ENCODE measurements around the gene ARHGAP25.
A peak's percentile ranks its signal among the peaks of the same experiment; 100 is the strongest.

The ARHGAP25 gene

DNA sequence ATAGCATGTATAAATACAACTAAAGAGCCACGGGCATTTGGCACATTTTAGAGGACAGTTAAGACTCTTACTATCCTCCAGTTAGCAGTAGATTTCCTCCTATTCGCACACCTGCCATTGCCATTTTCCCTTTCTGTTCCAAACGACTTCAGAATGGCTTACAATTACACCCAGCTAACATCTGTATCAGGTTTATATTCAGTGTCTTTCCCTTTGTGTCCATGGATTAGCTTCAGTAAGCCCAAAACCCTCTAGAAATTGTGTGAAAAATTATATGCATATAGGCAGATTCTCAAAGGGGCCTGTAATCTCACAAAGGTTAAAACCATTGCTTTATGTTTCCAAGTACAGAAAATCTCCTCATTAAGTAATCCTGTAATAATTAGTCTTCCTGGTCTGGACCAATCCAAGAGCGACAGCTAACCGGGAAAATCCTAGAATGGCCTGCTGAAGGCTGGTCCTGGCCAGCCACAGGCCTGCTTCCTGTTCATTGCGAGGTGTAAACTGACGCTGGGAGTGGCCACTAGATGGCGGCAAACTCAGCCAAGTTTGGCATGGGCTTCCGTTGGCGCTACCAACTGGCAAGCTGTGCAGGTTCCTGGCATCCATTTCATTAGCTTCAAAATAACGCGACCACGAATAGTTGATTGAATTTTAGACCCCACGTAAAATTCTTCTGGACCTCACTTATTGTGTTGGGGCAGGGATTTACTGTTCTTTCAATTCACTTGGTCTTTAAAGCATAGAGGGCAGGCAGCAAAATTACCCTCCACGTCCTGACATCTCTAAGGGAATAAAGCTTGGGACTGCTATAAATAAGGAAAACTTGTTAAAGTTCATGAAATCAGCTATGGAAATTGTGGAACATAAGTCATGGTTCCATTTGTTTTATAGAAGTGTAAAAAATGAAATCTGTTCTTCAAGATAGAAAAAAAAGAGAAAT, 17.1 kb downstream of the ARHGAP25 start:
- no peaks in the 10 kb centered on the region for H3K27me3 Mint-ChIP-seq
- H3K27ac Mint-ChIP-seq: peak overlapping the region; percentile 63 to 84
- ATAC-seq (replicated peaks): peak; percentile 91
- peaks cover 33% of the 10 kb centered on the region for H3K36me3 Mint-ChIP-seq (ENCODE audit: insufficient read depth)
- H3K4me1 Mint-ChIP-seq (ENCODE audit: low read depth in 2 of 2): peaks cover 69 to 75% of the 10 kb centered on the region in 2 donors
- H3K4me3 Mint-ChIP-seq: peak overlapping the region; percentile 38 to 59
- peak; percentile 89 to 92 (median 90) for DNase-seq
- peaks cover 0 to 3% of the 10 kb centered on the region in 2 donors for H3K9me3 Mint-ChIP-seq

DNA sequence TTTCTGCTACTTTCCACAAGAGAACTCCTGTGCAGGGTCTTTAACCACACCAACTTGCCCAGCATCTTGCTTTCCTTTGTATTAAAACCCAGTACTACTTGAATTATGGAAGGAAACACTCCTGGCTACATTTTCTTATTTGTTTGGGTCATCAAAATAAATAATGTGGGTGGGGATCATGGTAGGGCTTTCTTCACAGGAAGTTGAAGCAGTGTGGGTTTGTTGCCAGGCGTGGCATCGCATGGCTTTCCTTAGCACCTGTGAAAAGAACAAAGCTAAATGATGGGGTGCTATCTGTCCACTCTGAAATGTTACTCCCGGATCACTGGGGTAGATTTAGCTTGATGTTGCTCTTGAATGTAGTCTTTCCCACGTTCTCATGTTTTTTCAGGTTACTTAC, 18.7 kb downstream of the ARHGAP25 start:
- Mint-ChIP-seq H3K27me3 (no peaks in the 10 kb centered on the region), H3K36me3 (ENCODE audit: insufficient read depth) (peaks cover 27% of the 10 kb centered on the region), H3K4me1 (ENCODE audit: low read depth in 2 of 2) (peaks cover 57 to 72% of the 10 kb centered on the region in 2 donors), H3K4me3 (peak overlapping the region; percentile 64 to 74), H3K9me3 (peaks cover 0 to 3% of the 10 kb centered on the region in 2 donors), H3K27ac (peak overlapping the region; percentile 91 to 97)
- ATAC-seq (replicated peaks) (peak; percentile 70), DNase-seq (no peak)

DNA sequence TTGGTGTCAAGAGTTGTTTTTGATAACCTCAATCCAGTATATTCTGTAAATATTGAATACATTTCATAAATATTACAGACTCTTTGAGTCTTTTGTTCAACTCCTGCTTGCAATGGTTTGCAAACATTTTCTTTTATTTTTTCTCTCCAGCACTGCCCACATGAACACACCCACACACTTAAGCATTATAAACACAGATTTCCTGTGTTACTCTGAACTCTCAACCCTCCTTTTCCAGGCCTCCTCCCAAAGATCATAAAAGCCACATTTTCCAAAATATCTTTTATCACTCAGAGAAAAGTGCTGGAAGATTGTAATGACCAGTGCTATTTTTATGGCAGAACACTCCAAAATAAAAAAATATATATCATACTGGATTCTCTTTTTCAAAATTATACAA, 20.5 kb downstream of the ARHGAP25 start:
- H3K9me3 Mint-ChIP-seq: peaks cover 0 to 3% of the 10 kb centered on the region in 2 donors

DNA sequence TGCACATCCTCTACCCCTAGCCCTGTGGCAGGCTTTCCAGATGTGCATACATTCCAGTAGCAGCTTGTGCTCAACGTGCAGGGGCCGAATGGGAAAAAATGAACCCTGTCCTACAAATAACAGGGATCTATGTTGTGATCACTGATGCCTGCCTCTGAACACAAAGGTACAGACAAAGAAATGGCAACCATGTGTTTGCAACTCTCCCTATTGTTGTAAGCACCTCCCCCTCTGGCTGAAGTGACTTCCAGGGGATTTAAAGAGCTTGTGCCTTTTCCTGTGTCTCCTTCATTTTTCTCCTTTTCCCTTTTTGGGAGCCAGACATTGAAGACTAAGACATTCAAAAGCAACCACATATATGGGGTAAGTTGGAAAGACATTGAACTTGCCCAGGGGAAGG, 21.6 kb downstream of the ARHGAP25 start:
- Mint-ChIP-seq H3K27me3 (no peaks in the 10 kb centered on the region), H3K36me3 (ENCODE audit: insufficient read depth) (peaks cover 34% of the 10 kb centered on the region), H3K9me3 (peaks cover 0 to 3% of the 10 kb centered on the region in 2 donors), H3K4me1 (ENCODE audit: low read depth in 2 of 2) (peaks cover 60 to 78% of the 10 kb centered on the region in 2 donors), H3K4me3 (peak overlapping the region in 1 of 2 donors; percentile 65), H3K27ac (peak overlapping the region; percentile 21 to 83)
- ATAC-seq (replicated peaks) (no peak), DNase-seq (no peak)

More for the DNA sequence above, 20.5 kb downstream of the ARHGAP25 start:
- ATAC-seq (replicated peaks) (no peak), DNase-seq (no peak)
- Mint-ChIP-seq H3K27me3 (no peaks in the 10 kb centered on the region), H3K27ac (peak overlapping the region; percentile 59 to 83), H3K36me3 (ENCODE audit: insufficient read depth) (peaks cover 32% of the 10 kb centered on the region), H3K4me1 (ENCODE audit: low read depth in 2 of 2) (peaks cover 58 to 75% of the 10 kb centered on the region in 2 donors), H3K4me3 (peak overlapping the region; percentile 48 to 72)

DNA sequence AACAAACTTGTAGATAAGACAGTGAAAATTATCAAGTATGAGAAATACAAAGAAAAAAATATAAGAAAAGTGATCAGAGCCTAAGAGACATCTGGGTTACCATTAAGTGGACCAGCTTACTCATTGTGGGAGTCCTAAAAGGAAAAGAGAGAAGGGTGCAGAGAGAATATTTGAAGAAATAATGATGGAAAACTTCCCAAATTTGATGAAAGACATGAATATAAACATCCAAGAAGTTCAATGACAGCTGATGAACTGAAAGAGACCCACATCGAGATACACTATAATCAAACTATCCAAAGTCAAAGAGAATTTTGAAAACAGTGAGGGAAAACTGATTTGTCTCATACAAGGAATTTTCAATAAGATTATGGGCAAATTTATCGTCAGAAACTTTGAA, 22.5 kb downstream of the ARHGAP25 start:
- no peak for DNase-seq
- Mint-ChIP-seq H3K4me1 (ENCODE audit: low read depth in 2 of 2) (peaks cover 61 to 78% of the 10 kb centered on the region in 2 donors), H3K36me3 (ENCODE audit: insufficient read depth) (peaks cover 28% of the 10 kb centered on the region), H3K27ac (peak overlapping the region; percentile 21 to 83), H3K4me3 (peak overlapping the region in 1 of 2 donors; percentile 65), H3K27me3 (no peaks in the 10 kb centered on the region), H3K9me3 (peaks cover 0 to 3% of the 10 kb centered on the region in 2 donors)
- no peak for ATAC-seq (replicated peaks)

DNA sequence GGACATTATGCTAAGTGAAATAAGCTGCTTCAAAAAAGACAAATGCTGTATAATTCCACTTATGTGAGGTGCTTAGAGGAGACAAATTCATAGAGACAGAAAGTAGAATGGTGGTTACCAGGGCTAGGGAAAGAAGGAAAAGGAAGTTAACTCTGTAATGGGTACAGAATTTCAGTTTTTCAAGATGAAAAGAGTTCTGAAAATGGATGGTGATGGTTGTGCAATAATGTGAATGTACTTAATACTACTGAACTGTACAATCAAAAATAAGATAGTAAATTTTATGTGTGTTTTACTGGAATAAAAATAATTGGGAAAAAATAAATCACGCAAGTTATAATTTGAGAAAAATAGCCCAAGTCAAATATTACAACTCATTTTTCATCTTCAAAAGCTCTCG, 27.5 kb downstream of the ARHGAP25 start:
- Mint-ChIP-seq H3K27ac (peak overlapping the region; percentile 68 to 96), H3K36me3 (ENCODE audit: insufficient read depth) (peaks cover 22% of the 10 kb centered on the region), H3K27me3 (no peaks in the 10 kb centered on the region), H3K9me3 (no peaks in the 10 kb centered on the region), H3K4me1 (ENCODE audit: low read depth in 2 of 2) (peaks cover 61 to 78% of the 10 kb centered on the region in 2 donors), H3K4me3 (peak overlapping the region; percentile 63 to 97)
- DNase-seq: no peak
- ATAC-seq (replicated peaks): no peak

DNA sequence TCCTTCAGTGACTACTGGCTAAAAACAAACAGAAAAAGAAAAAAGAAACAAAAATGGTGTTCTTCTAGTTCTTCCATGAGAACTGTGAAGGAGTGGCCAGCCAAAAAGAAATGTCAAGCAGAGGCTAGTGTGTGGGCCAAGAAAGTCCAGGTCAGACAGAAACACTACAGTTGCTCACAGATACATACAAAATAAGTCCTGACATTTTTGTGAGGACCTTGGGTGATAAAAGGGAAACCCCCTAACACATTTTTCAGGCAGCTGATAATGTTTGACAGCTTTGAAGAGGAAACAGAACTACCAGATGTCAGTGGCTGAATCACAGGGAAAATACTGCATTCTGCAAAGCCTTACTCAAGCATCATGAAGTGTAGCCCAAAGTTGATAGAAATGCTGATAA, 28.1 kb downstream of the ARHGAP25 start:
- peaks cover 67 to 82% of the 10 kb centered on the region in 2 donors for H3K4me1 Mint-ChIP-seq (ENCODE audit: low read depth in 2 of 2)
- peak in 2 of 3 experiments; percentile 21 to 22 for DNase-seq
- no peaks in the 10 kb centered on the region for H3K9me3 Mint-ChIP-seq

DNA sequence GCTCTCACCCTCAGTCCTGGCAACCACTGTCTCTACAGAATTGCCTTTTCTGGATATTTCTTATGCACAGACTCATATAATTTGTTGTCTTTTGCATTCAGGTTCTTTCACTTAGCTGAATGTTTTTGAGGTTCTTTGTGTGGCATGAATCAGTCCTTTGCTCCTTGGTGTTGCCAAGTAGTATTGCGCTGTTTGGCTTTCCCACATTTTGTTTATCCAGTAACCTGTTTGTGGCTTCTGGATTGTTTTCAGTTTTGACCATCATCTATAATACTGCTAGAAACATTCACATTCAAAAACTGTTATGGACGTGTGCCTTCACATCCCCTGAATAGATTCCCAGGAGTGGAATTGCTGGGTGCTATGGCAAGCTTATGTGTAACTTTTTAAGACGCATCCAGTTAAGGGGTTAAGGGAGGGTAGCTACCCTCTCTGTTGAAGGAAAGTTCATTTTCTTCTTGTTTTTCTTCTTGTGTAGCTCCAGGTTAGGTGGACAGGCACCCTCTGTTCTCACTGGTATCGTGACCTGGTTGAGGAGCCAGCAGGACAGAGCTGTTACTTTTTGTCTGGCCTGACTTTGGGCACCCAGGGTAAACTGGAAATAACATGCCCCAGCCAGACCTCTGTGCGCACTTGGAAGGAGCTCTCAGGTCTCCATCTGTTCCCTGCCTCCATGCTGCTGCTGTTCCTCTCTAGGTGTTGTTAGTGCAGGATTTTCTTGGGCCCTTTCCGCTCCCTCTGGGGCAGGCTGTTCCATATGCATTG, 29.6 kb downstream of the ARHGAP25 start:
- ATAC-seq (replicated peaks) (no peak), DNase-seq (no peak)
- peak overlapping the region; percentile 84 to 97 for H3K4me3 Mint-ChIP-seq
- H3K27ac Mint-ChIP-seq: peak overlapping the region; percentile 81 to 97
- H3K9me3 Mint-ChIP-seq: no peaks in the 10 kb centered on the region
- no peaks in the 10 kb centered on the region for H3K27me3 Mint-ChIP-seq
- peaks cover 76 to 82% of the 10 kb centered on the region in 2 donors for H3K4me1 Mint-ChIP-seq (ENCODE audit: low read depth in 2 of 2)
- H3K36me3 Mint-ChIP-seq (ENCODE audit: insufficient read depth): peaks cover 23% of the 10 kb centered on the region

More for the DNA sequence above, 28.1 kb downstream of the ARHGAP25 start:
- peak overlapping the region; percentile 68 to 96 for H3K27ac Mint-ChIP-seq
- H3K36me3 Mint-ChIP-seq (ENCODE audit: insufficient read depth): peaks cover 27% of the 10 kb centered on the region
- H3K27me3 Mint-ChIP-seq: no peaks in the 10 kb centered on the region
- ATAC-seq (replicated peaks): peak; percentile 43
- H3K4me3 Mint-ChIP-seq: peak overlapping the region; percentile 63 to 97

DNA sequence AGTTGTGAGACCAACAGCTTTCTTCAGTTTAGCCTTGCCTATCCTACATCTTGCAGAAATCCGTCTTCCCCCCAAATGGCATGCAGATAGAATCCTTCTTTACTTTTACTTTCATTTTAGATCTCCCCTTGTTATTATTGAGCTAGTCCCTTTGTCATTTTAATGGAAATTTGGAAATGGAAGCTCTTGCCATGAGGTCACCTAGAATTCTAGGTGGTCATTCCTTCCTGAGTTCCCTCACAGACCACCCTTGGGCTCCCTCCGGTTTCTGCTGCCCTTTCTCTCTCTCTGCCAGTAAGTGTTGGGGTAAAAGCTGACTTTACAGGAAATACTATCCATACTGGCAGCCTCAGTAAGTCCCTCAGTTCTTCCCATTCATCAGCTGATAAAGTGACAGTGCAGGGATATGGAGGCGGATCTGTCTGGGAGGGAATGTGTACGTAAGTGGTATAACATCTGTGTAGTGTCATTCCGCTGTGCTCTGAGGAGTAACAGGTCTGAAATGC, 30.2 kb downstream of the ARHGAP25 start:
- Mint-ChIP-seq H3K27ac (peak overlapping the region; percentile 81 to 97), H3K27me3 (no peaks in the 10 kb centered on the region), H3K36me3 (ENCODE audit: insufficient read depth) (peaks cover 23% of the 10 kb centered on the region), H3K4me1 (ENCODE audit: low read depth in 2 of 2) (peaks cover 79 to 84% of the 10 kb centered on the region in 2 donors), H3K4me3 (peak overlapping the region; percentile 84 to 97), H3K9me3 (no peaks in the 10 kb centered on the region)
- DNase-seq: no peak
- ATAC-seq (replicated peaks): no peak

DNA sequence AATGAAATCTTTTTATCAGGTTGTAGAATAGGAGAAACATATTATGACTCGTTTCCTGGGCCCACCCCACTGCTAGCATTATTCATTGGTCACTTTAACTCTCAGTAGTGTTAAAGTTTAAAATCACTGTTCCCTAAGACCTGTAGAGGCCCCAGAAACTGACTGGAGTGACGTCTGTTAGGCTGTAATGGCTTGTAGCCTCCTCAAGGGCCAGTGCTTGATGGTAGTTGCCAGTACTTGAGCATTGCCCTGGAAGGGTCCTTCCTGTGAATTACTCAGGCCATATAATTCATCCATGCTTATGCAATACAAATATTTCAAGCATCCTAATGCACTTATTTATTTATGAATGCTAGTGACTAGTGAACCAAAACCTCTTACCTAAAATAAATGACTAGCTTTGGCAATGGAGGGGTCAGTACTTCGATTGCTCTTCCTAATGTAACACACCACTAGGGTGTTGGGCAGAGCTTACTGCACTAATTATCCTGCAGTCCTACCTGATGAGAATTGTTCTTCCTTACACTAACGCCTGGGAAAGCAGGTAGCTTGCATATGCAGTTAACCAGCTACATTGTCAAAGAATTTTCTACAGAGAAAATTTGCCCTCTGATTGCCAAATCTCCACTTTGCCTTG, 31.2 kb downstream of the ARHGAP25 start:
- Mint-ChIP-seq H3K4me3 (peak overlapping the region; percentile 84 to 97), H3K27ac (peak overlapping the region; percentile 81 to 97), H3K27me3 (no peaks in the 10 kb centered on the region), H3K4me1 (ENCODE audit: low read depth in 2 of 2) (peaks cover 85 to 88% of the 10 kb centered on the region in 2 donors), H3K36me3 (ENCODE audit: insufficient read depth) (peaks cover 21% of the 10 kb centered on the region), H3K9me3 (no peaks in the 10 kb centered on the region)
- DNase-seq: no peak
- ATAC-seq (replicated peaks): no peak

DNA sequence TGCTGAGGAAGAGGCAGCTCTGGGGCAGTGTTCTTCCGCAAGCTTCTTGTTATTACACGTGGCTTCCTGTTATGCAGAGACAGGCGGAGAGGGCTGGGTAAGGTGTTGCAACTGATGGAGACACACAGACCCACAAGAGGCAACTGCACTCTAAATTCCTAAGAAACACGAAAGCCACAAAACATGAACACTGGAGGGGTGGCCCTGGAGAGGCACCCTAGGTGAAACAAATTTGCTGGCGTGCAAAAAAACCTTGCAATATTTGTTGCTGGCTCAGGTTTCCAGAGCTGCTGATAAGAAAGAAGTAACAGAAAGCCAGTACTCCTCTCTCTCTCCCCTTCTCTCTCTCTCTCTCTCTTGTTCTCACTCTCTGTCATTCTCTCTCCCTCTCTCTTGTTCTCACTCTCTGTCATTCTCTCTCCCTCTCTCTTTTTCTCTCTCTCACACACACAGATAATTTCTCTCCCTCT, 31.8 kb downstream of the ARHGAP25 start:
- H3K4me3 Mint-ChIP-seq: peak overlapping the region; percentile 84 to 97
- H3K9me3 Mint-ChIP-seq: no peaks in the 10 kb centered on the region
- H3K4me1 Mint-ChIP-seq (ENCODE audit: low read depth in 2 of 2): peaks cover 85 to 88% of the 10 kb centered on the region in 2 donors
- ATAC-seq (replicated peaks) (peak; percentile 72), DNase-seq (peak; percentile 62 to 67 (median 66))
- H3K27ac Mint-ChIP-seq: peak overlapping the region; percentile 81 to 97
- H3K27me3 Mint-ChIP-seq: no peaks in the 10 kb centered on the region
- peaks cover 21% of the 10 kb centered on the region for H3K36me3 Mint-ChIP-seq (ENCODE audit: insufficient read depth)

DNA sequence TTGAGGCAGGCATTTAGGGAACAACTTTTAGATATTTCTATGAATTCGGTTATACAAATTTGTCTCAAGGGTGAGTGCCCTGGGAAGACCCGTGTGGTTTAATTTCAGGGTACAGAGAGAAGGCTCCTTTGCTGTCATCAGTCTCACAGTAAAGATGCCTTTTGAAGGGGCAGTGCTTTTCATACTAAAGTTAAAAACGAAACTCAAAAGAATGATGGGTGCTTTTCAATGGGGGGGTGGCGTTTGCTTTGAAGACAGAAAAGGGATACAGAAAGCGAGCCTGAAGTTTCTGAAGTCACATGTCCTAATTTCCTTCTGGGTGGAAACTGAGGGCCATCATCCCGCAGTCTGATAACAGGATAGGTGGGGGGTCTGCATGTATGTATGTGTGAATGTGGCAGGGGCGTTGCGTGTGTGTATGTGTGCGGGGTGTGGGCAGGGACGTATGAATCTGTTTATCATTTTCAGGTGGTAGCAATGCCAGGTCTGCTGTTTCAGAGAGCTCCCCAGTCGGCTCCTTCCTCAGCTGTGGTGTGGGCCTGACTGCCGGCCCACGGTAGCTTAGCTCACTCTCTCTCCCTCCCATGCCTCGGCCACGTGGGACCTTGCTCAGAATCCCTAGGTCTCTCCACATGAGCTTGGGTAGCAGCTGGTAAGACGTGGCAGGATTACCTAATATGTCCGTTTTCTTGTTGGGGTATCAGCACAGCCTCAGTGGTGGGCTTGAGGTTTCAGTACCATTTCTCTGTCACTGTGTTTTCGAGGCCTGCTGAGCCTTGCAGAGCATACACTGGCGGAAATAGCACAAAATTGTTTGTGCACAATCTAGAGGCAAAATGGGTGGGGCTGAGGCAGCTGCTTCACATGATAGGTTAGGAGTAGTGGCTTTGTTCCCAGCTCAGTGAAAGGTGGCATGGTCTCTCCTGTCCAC, 32.7 kb downstream of the ARHGAP25 start:
- DNase-seq: peak; percentile 33 to 50 (median 36)
- H3K27ac Mint-ChIP-seq: peak overlapping the region; percentile 81 to 97
- H3K4me3 Mint-ChIP-seq: peak overlapping the region; percentile 84 to 97
- H3K4me1 Mint-ChIP-seq (ENCODE audit: low read depth in 2 of 2): peaks cover 86 to 88% of the 10 kb centered on the region in 2 donors
- no peaks in the 10 kb centered on the region for H3K27me3 Mint-ChIP-seq
- ATAC-seq (replicated peaks): peak; percentile 31
- no peaks in the 10 kb centered on the region for H3K9me3 Mint-ChIP-seq
- peaks cover 21% of the 10 kb centered on the region for H3K36me3 Mint-ChIP-seq (ENCODE audit: insufficient read depth)
